Hypothalamus (tissue), 51 donors: ENCODE results near the gene INTS7.
"Not testable (repeated sequence)": the region's sequence is repeated elsewhere in the genome, so short reads cannot be mapped to it uniquely, and the experiment has no call there.

Experiments used
- DNase-seq, 51 donors: peaks; one replicate each; lab custom pipeline; 2025; lab: John Stamatoyannopoulos, UW

The INTS7 gene

GRCh38 chr1:212039622-212040021, 4.3 kb upstream of the INTS7 start:
- DNase-seq = no peak

- DNase-seq = no peak
Observed at GRCh38 chr1:212037900-212038299, 2.5 kb upstream of the INTS7 start.

DNA sequence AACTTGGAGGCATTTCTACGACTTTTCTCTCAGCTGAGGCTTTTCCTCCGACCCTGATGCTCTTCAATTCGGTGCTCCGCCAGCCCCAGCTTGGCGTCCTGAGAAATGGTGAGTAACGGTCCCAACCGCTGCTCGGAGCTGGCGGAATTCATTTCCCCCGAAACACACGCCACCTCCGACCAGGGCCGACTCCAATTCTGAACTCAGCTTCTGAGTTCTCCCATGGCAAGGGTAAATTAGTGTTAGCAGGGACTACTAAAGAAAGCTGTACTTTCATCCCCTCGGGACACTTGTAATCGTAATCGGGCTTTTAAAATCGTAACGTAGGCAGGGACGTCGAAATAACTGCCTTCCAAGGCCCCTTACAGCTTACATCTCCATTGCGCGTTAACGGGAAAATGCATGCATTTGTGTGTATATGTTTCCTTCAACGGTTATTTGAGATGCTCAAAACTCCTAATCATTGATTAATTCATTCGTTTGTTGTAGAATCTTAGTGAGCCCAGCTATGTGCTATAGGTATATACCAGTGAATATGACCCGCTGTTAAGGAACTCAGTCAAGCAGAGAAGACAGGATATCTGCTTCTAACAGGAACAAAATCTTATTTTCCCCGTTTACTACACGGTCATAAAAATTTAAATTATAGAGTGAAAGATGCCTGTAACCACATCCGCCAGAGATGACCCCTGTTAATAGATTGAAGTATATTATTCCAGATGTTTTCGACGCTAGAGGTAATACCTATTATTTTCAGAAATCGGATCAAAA, 663 bp upstream of the INTS7 start:
- DNase-seq = no peak

- DNase-seq = peak in 6 of 51 donors; percentile 22 to 56 (median 30)
Observed at GRCh38 chr1:212034516-212035122, 738 bp downstream of the INTS7 start.

DNA sequence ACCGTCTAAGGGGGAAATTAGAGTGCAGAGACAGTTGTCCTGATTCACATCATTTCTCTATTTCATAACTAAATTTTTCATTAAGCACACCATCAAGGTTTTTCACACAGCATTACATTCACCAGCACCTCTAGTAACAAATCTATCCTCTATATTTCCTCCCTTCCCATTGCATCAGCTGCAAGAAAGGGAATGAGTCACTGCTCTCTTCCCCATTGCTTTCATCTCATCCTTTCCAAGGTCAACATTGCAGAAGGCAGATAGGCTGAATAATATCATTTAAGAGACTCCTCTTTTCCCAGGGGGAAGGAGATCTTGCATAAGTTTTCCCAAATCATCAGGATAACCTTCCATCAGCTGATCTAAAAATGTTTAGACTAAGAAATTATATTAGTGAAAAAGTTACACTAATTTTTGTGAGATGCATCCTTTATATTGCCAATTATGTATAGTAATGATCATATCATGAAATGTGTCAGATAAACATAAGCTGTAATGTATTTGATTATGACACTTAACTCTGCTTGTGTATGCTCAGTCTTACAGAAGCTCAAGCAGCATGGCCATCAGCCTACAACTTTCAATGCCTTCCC, 4.3 kb downstream of the INTS7 start:
- DNase-seq = no peak

DNA sequence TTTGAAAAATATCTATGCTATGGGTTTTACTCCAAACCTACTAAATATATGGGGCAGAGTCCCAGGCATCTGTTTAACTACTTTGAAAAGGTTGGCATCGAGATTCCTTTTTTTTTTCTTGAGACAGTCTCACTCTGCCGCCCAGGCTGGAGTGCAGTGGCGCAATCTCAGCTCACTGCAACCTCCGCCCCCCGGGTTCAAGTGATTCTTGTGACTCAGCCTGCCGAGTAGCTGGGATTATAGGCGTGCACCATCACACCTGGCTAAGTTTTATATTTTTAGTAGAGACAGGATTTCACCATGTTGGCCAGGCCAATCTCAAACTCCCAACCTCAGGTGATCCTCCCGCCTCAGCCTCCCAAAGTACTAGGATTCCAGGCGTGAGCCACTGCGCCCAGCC, 7.6 kb downstream of the INTS7 start:
- not testable (repeated sequence) for DNase-seq

- no peak for DNase-seq
Observed at GRCh38 chr1:212024469-212025149, 10.7 kb downstream of the INTS7 start.

GRCh38 chr1:212022908-212023307, 12.4 kb downstream of the INTS7 start:
- DNase-seq = not testable (repeated sequence)

DNA sequence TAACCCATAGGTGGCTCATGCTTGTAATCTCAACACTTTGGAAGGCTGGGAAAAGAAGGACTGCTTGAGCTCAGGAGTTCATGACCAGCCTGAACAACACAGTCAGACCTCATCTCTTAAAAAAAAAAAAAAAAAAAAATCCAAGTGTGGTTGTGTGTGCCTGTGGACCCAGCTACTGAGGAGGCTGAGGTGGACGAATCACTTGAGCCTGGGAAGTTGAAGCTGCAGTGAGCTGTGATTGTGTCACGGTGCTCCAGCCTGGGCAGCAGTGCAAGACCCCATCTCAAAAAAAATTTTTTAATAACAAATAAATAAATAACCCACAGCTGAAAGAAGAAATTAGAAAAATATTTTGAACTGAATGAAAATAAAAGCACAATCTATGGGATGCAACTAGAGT, 13.8 kb downstream of the INTS7 start:
- DNase-seq = no peak

- DNase-seq = no peak
Observed at GRCh38 chr1:212020975-212021374, 14.4 kb downstream of the INTS7 start.

- no peak for DNase-seq
Observed at GRCh38 chr1:212013672-212014071, 21.7 kb downstream of the INTS7 start.

DNA sequence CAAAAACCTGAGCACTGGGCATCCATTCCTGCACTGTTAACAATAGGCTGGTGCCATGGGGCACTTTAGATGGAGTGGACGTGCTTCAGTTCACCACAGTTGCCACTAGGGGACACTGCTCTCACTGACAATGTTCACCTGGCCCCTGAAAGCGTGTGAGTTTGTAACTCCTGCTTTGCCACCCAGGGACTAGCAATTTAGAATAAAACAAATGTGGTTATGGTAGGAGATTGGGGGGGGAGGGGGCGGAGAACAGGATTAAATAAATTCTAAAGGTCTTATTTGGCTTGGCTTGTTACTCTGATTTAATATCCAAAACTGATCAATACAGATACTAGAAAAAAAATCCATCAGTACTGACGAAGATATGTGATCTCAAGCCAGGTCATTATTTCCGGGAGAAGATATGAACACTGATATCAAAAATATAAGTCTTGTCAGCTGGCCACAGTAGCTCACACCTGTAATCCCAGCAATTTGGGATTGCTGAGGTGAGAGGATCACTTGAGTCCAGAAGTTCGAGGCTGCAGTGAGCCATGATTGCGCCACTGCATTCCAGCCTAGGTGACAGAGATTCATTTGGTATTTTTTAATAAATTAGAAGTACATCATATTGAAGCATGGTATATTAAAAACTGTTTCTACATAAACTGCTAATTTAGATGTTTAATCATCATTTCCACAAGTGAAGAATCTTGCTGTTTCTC, 23.2 kb downstream of the INTS7 start:
- DNase-seq = peak in 31 of 51 donors; percentile 0 to 66 (median 10)

- no peak for DNase-seq
Observed at GRCh38 chr1:212010004-212010403, 25.4 kb downstream of the INTS7 start.

DNA sequence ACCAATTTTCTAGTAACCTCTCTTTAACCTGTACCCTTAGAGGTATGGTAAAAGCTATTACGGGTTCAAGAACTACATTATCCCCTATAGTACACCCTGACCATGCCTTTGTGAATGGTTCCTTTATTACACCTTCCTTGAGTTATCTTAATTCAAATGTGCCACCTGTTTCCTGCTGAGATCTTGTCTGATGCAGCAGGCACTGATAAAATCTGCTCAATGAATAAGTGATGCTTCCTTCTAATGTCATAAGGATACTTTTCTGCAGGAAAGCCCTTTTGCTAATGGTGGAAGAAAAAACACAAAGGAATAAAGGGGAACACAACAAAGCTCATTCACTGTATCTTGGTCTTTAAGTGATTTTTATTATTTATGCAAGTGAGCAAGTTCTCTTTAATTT, 25.8 kb downstream of the INTS7 start:
- no peak for DNase-seq

GRCh38 chr1:212007886-212008285, 27.5 kb downstream of the INTS7 start:
- no peak for DNase-seq

GRCh38 chr1:212007178-212007577, 28.2 kb downstream of the INTS7 start:
- DNase-seq = no peak

DNA sequence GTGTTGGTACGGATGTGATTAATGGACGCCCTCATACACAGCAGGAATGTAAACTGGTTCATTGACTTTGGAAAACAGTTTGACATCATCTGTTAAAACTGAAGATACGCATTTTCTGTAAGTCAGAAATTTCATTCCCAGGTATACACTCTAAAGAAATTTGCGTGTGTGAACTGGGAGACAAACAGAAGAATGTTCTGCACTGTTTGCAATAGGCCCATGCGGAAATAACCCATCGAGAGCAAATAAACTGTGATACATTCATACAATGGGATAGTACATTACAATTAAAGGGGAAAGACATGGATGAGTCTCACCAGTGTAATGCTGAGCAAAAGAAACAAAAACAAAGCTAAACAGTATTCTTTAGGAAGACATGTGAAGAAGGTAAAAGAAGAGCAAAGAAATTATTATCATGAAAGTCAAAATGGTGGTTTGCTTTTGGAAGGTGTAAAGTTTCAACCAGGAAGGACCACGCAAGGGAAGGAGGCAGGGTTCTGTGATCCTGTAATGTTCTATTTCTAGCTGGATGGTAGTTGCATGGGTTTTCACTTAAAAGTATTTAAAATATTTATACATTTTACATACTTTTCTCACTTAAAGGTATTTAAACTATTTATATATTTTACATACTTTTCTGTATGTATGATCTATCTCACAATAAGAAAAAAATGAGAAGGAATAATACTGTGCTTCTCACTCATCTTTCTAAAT, 30.3 kb downstream of the INTS7 start:
- DNase-seq = no peak

DNA sequence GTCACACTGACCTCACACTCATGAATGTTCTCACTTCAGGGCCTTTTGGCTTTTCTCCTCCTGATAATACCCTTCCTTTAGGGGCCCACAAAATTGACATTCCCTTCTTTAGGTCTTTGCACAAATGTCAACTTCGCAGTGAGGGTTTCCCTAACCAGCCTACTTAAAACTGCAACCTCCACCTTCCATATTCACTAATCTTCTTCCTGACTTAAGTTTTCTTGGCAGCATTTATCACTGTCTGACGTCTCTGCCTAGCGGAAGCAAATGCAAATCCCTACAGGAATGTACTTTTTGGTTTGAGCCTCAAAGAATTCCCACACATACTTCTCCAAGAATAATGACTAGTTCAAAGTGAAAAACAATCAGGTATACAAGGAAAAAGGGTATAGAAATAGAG, 32.8 kb downstream of the INTS7 start:
- no peak for DNase-seq

GRCh38 chr1:211997426-211997825, 37.9 kb downstream of the INTS7 start:
- not testable (repeated sequence) for DNase-seq

DNA sequence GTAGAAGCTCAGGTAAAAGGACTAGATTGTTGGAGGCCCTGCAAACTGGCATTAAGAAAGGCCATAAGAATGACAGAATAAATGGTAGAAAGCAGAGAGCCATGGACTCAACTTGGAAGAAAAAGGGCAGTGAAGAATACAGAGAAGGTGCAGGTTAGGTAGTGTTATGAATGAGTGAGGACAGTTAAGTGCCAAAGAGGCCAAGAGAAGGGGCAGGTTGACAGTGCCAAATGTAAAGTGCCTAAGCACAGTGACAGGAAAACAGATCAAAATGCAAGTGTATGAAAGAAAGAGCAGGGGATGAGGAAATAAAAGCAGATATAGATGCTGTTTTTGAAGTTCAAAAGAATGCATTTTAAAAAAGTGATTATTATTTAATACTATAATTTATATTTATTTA, 43.7 kb downstream of the INTS7 start:
- DNase-seq = no peak
